IPS-15b (cell line): ENCODE data around the gene KRT3.

Experiments
- H3K27me3 ChIP-seq: one replicate; pipeline ENCODE4 v1.6.1; 2013; ENCODE audit warnings: low read length; ENCODE audit not compliant: control insufficient read depth, insufficient read depth
- H3K36me3 ChIP-seq: one replicate; pipeline ENCODE4 v1.6.1; 2013; ENCODE audit warnings: low read length; ENCODE audit not compliant: control insufficient read depth, insufficient read depth
- H3K4me1 ChIP-seq: one replicate; pipeline ENCODE4 v1.6.1; 2013; ENCODE audit warnings: mild to moderate bottlenecking, low read length; ENCODE audit not compliant: control insufficient read depth, insufficient read depth
- H3K4me3 ChIP-seq: one replicate; pipeline ENCODE4 v1.5.1; 2013; ENCODE audit warnings: low read depth, low read length
- H3K9ac ChIP-seq: one replicate; pipeline ENCODE4 v1.6.1; 2013; ENCODE audit warnings: low read depth, mild to moderate bottlenecking, low read length
- H3K9me3 ChIP-seq: one replicate; pipeline ENCODE4 v1.6.1; 2013; ENCODE audit warnings: mild to moderate bottlenecking, low read length; ENCODE audit not compliant: control insufficient read depth, insufficient read depth

KRT3 gene

DNA sequence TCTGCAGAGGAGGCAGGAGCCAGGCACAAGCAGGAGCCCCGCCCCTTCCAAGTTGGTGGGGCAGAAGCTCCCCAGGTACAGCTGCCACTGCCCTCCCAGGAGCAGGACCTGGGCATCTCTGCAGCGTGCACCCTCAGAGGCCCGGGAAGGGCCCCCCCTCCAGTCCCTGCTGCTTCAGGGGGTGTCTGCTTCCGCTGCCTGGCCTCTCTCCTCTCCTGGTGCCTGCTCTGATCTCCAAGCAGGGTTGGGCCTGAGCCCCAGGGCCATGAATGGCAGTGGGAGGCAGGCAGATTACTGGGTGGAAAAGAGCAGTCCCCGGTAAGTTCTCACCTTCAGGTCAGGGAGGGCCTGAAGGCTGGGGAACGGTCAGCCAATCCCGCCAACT is 53.7 kb downstream of the KRT3 start:
- Histone ChIP-seq H3K36me3 (no peaks in the 10 kb centered on the region), H3K4me1 (no peaks in the 10 kb centered on the region), H3K4me3 (no peak overlapping the region), H3K9me3 (no peaks in the 10 kb centered on the region), H3K27me3 (peaks cover 9% of the 10 kb centered on the region), H3K9ac (no peak overlapping the region)

- Histone ChIP-seq H3K36me3 (no peaks in the 10 kb centered on the region), H3K27me3 (peaks cover 4% of the 10 kb centered on the region), H3K9ac (no peak overlapping the region), H3K9me3 (no peaks in the 10 kb centered on the region), H3K4me1 (no peaks in the 10 kb centered on the region), H3K4me3 (no peak overlapping the region)
Measured at GRCh38 chr12:52741375-52742195, 54.3 kb downstream of the KRT3 start.

- Histone ChIP-seq H3K9ac (no peak overlapping the region), H3K36me3 (no peaks in the 10 kb centered on the region), H3K9me3 (no peaks in the 10 kb centered on the region), H3K4me3 (no peak overlapping the region), H3K4me1 (no peaks in the 10 kb centered on the region), H3K27me3 (peaks cover 6% of the 10 kb centered on the region)
Measured at GRCh38 chr12:52740584-52740983, 55.3 kb downstream of the KRT3 start.

- Histone ChIP-seq H3K27me3 (peaks cover 3% of the 10 kb centered on the region), H3K4me3 (no peak overlapping the region), H3K9ac (no peak overlapping the region), H3K9me3 (no peaks in the 10 kb centered on the region), H3K36me3 (no peaks in the 10 kb centered on the region), H3K4me1 (no peaks in the 10 kb centered on the region)
Measured at GRCh38 chr12:52739963-52740362, 56.0 kb downstream of the KRT3 start.
